Activated CD4-positive, alpha-beta T cell treated with anti-CD3 and anti-CD28 coated beads, Interleukin-2, amount 50 U/mL, for 4 hours (primary cell): ENCODE results near the gene MYLK.

Experiments
- DNase-seq, 2 experiments: peaks; one replicate each; pipeline ENCODE4 v3.0.0-alpha.2; 2020

MYLK gene

GRCh38 chr3:123791898-123792297 is 92.2 kb downstream of the MYLK start:
- DNase-seq: no peak

GRCh38 chr3:123791417-123791816 is 92.7 kb downstream of the MYLK start:
- no peak for DNase-seq

- DNase-seq: no peak
Observed at GRCh38 chr3:123791073-123791370, 93.1 kb downstream of the MYLK start.

GRCh38 chr3:123790254-123791072 is 93.7 kb downstream of the MYLK start:
- DNase-seq: no peak

- no peak for DNase-seq
Observed at GRCh38 chr3:123789760-123790159, 94.4 kb downstream of the MYLK start.

GRCh38 chr3:123789160-123789559 is 95.0 kb downstream of the MYLK start:
- DNase-seq: no peak

- no peak for DNase-seq
Observed at GRCh38 chr3:123788710-123789109, 95.4 kb downstream of the MYLK start.

- no peak for DNase-seq
Observed at GRCh38 chr3:123787133-123787532, 97.0 kb downstream of the MYLK start.

GRCh38 chr3:123785602-123786001 is 98.5 kb downstream of the MYLK start:
- no peak for DNase-seq

GRCh38 chr3:123783811-123784210 is 100.3 kb downstream of the MYLK start:
- DNase-seq: no peak

GRCh38 chr3:123783050-123783689 is 101.0 kb downstream of the MYLK start:
- no peak for DNase-seq

GRCh38 chr3:123782488-123782887 is 101.6 kb downstream of the MYLK start:
- DNase-seq: no peak

- DNase-seq: no peak
Observed at GRCh38 chr3:123781571-123782275, 102.4 kb downstream of the MYLK start.

- DNase-seq: no peak
Observed at GRCh38 chr3:123781138-123781537, 103.0 kb downstream of the MYLK start.

GRCh38 chr3:123780656-123781055 is 103.5 kb downstream of the MYLK start:
- no peak for DNase-seq

GRCh38 chr3:123779655-123780231 is 104.4 kb downstream of the MYLK start:
- no peak for DNase-seq

GRCh38 chr3:123778991-123779622 is 105.0 kb downstream of the MYLK start:
- no peak for DNase-seq

- no peak for DNase-seq
Observed at GRCh38 chr3:123778525-123778924, 105.6 kb downstream of the MYLK start.

GRCh38 chr3:123776071-123776782 is 107.9 kb downstream of the MYLK start:
- no peak for DNase-seq

- no peak for DNase-seq
Observed at GRCh38 chr3:123774474-123774873, 109.7 kb downstream of the MYLK start.

GRCh38 chr3:123773681-123774431 is 110.3 kb downstream of the MYLK start:
- no peak for DNase-seq

GRCh38 chr3:123769356-123769743 is 114.8 kb downstream of the MYLK start:
- DNase-seq: no peak
